ENCODE results near the gene FGFRL1. TPM values are rescaled to one million over a fixed set of nuclear protein-coding genes. Genes with fewer than 3 reads are reported as not detected.
A peak's percentile ranks its signal among the peaks of the same experiment; 100 is the strongest.

Gene FGFRL1
- total and polyA plus RNA-seq, 2 experiments from 2014 or later, result 10.8 to 58.7 TPM

- TF ChIP-seq EZH2phosphoT487 (IDR thresholded peaks at IDR 0.05; ENCODE audit: insufficient read depth, low read depth), result no peak
- no peak for TF ChIP-seq EZH2 (IDR thresholded peaks at IDR 0.05; ENCODE audit: insufficient read depth, poor library complexity, severe bottlenecking)
- Histone ChIP-seq H3K9me2 (ENCODE audit: insufficient read depth) (no peaks in the 10 kb centered on the region), H3K9ac (peak overlapping the region; percentile 88), H3K27me3 (replicated peaks; ENCODE audit: insufficient read depth) (peaks cover 5% of the 10 kb centered on the region), H3K36me3 (ENCODE audit: low read depth) (no peaks in the 10 kb centered on the region), H3K4me3 (peak overlapping the region; percentile 82), H3K9me3 (ENCODE audit: low read depth) (no peaks in the 10 kb centered on the region), H3K79me2 (ENCODE audit: insufficient read depth) (no peaks in the 10 kb centered on the region), H3F3A (ENCODE audit: insufficient read depth) (no peaks in the 10 kb centered on the region), H3K4me1 (ENCODE audit: insufficient read depth) (0 out of 2 replicates have a peak, but pooled peaks cover 3% of the 10 kb centered on the region), H3K4me2 (ENCODE audit: unreplicated experiment) (peak overlapping the region; percentile 91), H4K20me1 (ENCODE audit: insufficient read depth) (no peaks in the 10 kb centered on the region), H2AFZ (peak overlapping the region; percentile 98), H3K27ac (peak overlapping the region; percentile 63)
- WGBS, 2 experiments (ENCODE audit: low coverage in 1 of 2, low lambda C conversion rate in 2 of 2, missing lambda C conversion rate in 2 of 2), result 2 to 3% methylated on average over 34 to 44 of the region's 109 CpGs
- in situ Hi-C loops (cut with MboI), result no loop called here
- DNase-seq, result peak; percentile 84
Measured at GRCh38 chr4:1009542-1010394, 1.7 kb upstream of the FGFRL1 start.

GRCh38 chr4:1010395-1011021 is 918 bp upstream of the FGFRL1 start:
- Histone ChIP-seq H3K36me3 (ENCODE audit: low read depth) (no peaks in the 10 kb centered on the region), H3K4me3 (peak overlapping the region; percentile 72), H3K4me1 (ENCODE audit: insufficient read depth) (0 out of 2 replicates have a peak, but pooled peaks cover 3% of the 10 kb centered on the region), H3K79me2 (ENCODE audit: insufficient read depth) (no peaks in the 10 kb centered on the region), H3K9ac (peak overlapping the region; percentile 68), H4K20me1 (ENCODE audit: insufficient read depth) (no peaks in the 10 kb centered on the region), H3K27me3 (replicated peaks; ENCODE audit: insufficient read depth) (peaks cover 5% of the 10 kb centered on the region), H3K4me2 (ENCODE audit: unreplicated experiment) (peak overlapping the region; percentile 76), H3K27ac (peak overlapping the region; percentile 63), H3K9me3 (ENCODE audit: low read depth) (no peaks in the 10 kb centered on the region), H3K9me2 (ENCODE audit: insufficient read depth) (no peaks in the 10 kb centered on the region), H3F3A (ENCODE audit: insufficient read depth) (no peaks in the 10 kb centered on the region), H2AFZ (peak overlapping the region; percentile 72)
- 1 to 2% methylated on average over 31 to 33 of the region's 36 CpGs for WGBS, 2 experiments (ENCODE audit: low coverage in 1 of 2, low lambda C conversion rate in 2 of 2, missing lambda C conversion rate in 2 of 2)
- peak; percentile 97 for DNase-seq
- TF ChIP-seq EZH2phosphoT487 (IDR thresholded peaks at IDR 0.05; ENCODE audit: insufficient read depth, low read depth) (no peak), EZH2 (IDR thresholded peaks at IDR 0.05; ENCODE audit: insufficient read depth, poor library complexity, severe bottlenecking) (no peak)
- in situ Hi-C loops (cut with MboI), result no loop called here

GRCh38 chr4:1011666-1012033 is 224 bp downstream of the FGFRL1 start:
- H3F3A ChIP-seq (ENCODE audit: insufficient read depth), result no peaks in the 10 kb centered on the region
- 0 out of 2 replicates have a peak, but pooled peaks cover 3% of the 10 kb centered on the region for H3K4me1 ChIP-seq (ENCODE audit: insufficient read depth)
- DNase-seq, result no peak
- no peaks in the 10 kb centered on the region for H3K36me3 ChIP-seq (ENCODE audit: low read depth)
- no peak overlapping the region for H3K4me3 ChIP-seq
- WGBS, 2 experiments (ENCODE audit: low coverage in 1 of 2, low lambda C conversion rate in 2 of 2, missing lambda C conversion rate in 2 of 2), result 0% methylated on average over 16 of the region's 69 CpGs; no CpG with 5 or more reads in 1 of the 2 experiments
- no peak overlapping the region for H3K9ac ChIP-seq
- no peaks in the 10 kb centered on the region for H3K79me2 ChIP-seq (ENCODE audit: insufficient read depth)
- in situ Hi-C loops (cut with MboI), result no loop called here
- H3K9me3 ChIP-seq (ENCODE audit: low read depth), result no peaks in the 10 kb centered on the region
- no peaks in the 10 kb centered on the region for H3K9me2 ChIP-seq (ENCODE audit: insufficient read depth)
- no peak overlapping the region for H3K4me2 ChIP-seq (ENCODE audit: unreplicated experiment)
- no peak overlapping the region for H3K27ac ChIP-seq
- no peak overlapping the region for H2AFZ ChIP-seq
- TF ChIP-seq EZH2phosphoT487 (IDR thresholded peaks at IDR 0.05; ENCODE audit: insufficient read depth, low read depth), result no peak
- TF ChIP-seq EZH2 (IDR thresholded peaks at IDR 0.05; ENCODE audit: insufficient read depth, poor library complexity, severe bottlenecking), result no peak
- no peaks in the 10 kb centered on the region for H4K20me1 ChIP-seq (ENCODE audit: insufficient read depth)
- peaks cover 5% of the 10 kb centered on the region for H3K27me3 ChIP-seq (replicated peaks; ENCODE audit: insufficient read depth)

GRCh38 chr4:1012034-1012739 is 761 bp downstream of the FGFRL1 start:
- Histone ChIP-seq H3K4me2 (ENCODE audit: unreplicated experiment) (peak overlapping the region; percentile 67), H2AFZ (no peak overlapping the region; the same call in 1 of the 2 replicates)
- WGBS, 2 experiments (ENCODE audit: low coverage in 1 of 2, low lambda C conversion rate in 2 of 2, missing lambda C conversion rate in 2 of 2), result 0 to 14% methylated on average over 7 to 50 of the region's 69 CpGs

More at GRCh38 chr4:1012034-1012739, 761 bp downstream of the FGFRL1 start:
- Histone ChIP-seq H3K27me3 (replicated peaks; ENCODE audit: insufficient read depth) (peaks cover 2% of the 10 kb centered on the region), H3K4me3 (peak overlapping the region; percentile 77), H3K9me3 (ENCODE audit: low read depth) (no peaks in the 10 kb centered on the region), H3K36me3 (ENCODE audit: low read depth) (no peaks in the 10 kb centered on the region), H3K4me1 (ENCODE audit: insufficient read depth) (0 out of 2 replicates have a peak, but pooled peaks cover 3% of the 10 kb centered on the region), H3F3A (ENCODE audit: insufficient read depth) (no peaks in the 10 kb centered on the region), H3K9me2 (ENCODE audit: insufficient read depth) (no peaks in the 10 kb centered on the region), H3K79me2 (ENCODE audit: insufficient read depth) (no peaks in the 10 kb centered on the region), H3K9ac (peak overlapping the region; percentile 76), H4K20me1 (ENCODE audit: insufficient read depth) (no peaks in the 10 kb centered on the region), H3K27ac (no peak overlapping the region)
- in situ Hi-C loops (cut with MboI), result no loop called here
- peak; percentile 66 for DNase-seq
- TF ChIP-seq EZH2phosphoT487 (IDR thresholded peaks at IDR 0.05; ENCODE audit: insufficient read depth, low read depth), result no peak
- no peak for TF ChIP-seq EZH2 (IDR thresholded peaks at IDR 0.05; ENCODE audit: insufficient read depth, poor library complexity, severe bottlenecking)

All from GM23248 (cell line).